ENCODE results near the gene STARD7. TPM values are rescaled to one million over a fixed set of nuclear protein-coding genes. Genes with fewer than 3 reads are reported as not detected.

The STARD7 gene
- total and polyA plus RNA-seq, 2 experiments from 2014 or later, result 161 to 214 TPM

DNA sequence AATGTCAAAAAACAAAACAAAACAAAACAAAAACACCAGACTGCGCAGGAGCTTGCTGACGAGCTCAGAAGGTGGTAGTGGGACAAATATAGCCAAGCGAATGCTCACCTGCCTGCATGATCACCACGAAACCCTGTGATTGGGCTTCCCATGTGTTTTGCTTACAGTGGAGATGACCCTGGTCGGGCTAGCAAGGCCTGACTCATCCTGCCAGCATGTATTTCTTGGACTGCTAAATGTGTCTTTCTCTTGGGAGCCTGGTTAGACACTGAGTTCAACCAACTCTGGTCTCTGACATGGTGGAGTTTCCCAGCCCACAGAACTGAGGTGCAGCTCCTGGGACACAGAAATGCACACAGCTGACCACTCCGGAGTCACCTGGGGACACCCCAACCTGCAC, 32.7 kb downstream of the STARD7 start:
- Histone ChIP-seq H3K27me3 (no peaks in the 10 kb centered on the region), H3K4me1 (ENCODE audit: low read depth) (no peaks in the 10 kb centered on the region), H3K4me3 (no peak overlapping the region), H3K9me3 (ENCODE audit: low read depth) (no peaks in the 10 kb centered on the region), H3K27ac (no peak overlapping the region), H3K36me3 (no peaks in the 10 kb centered on the region)
- TF ChIP-seq, protein P1, sequence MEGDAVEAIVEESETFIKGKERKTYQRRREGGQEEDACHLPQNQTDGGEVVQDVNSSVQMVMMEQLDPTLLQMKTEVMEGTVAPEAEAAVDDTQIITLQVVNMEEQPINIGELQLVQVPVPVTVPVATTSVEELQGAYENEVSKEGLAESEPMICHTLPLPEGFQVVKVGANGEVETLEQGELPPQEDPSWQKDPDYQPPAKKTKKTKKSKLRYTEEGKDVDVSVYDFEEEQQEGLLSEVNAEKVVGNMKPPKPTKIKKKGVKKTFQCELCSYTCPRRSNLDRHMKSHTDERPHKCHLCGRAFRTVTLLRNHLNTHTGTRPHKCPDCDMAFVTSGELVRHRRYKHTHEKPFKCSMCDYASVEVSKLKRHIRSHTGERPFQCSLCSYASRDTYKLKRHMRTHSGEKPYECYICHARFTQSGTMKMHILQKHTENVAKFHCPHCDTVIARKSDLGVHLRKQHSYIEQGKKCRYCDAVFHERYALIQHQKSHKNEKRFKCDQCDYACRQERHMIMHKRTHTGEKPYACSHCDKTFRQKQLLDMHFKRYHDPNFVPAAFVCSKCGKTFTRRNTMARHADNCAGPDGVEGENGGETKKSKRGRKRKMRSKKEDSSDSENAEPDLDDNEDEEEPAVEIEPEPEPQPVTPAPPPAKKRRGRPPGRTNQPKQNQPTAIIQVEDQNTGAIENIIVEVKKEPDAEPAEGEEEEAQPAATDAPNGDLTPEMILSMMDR (IDR thresholded peaks at IDR 0.05; ENCODE audit: low read depth, low read length), result no peak
- peak in 1 of 2 donors; percentile 25 for DNase-seq (ENCODE audit: low read depth in 1 of 2, low spot score in 1 of 2)

DNA sequence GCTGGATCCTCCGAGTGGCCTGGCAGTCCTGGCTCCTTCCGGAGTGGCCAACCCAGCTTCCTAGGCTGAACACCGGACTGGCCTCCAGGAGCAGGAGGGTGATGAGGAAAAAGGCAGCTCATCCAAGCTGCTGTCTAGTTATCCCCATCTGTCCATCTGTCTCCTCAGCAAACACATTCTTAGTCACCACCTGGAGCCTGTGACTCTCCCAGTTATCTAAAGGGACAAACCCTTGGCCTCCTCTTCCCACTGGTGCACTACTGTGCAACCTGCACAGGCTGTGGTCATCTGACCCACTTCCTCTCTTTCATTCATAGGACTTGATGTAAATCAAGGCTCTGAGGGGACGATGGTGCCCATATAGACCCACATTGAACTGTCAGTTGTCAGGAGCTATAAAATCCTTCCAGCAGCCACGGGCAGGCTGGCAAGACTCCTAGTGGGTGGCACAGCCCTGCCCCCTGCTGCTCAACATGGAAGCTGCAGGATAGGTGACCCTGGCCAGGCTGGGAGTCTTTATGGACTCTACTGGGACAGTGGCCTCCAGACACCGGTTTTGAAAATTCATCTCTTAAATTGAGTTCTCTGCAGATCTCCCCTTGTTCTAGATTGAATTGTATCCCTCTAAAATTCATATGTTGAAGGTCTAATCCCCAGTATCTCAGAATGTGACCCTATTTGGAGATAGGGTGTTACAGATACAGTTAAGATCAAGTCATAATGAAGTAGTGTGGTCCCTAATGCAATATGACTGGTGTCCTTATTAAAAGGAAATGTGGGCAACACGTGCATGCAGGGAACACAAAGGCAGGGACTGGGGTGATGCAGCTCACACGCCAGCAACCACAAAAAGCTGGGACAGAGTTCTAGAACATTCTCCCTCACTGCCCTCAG, 34.1 kb downstream of the STARD7 start:
- peak; percentile 70 to 81 for DNase-seq (ENCODE audit: low read depth in 1 of 2, low spot score in 1 of 2)
- no peak overlapping the region for H3K27ac ChIP-seq
- H3K36me3 ChIP-seq, result no peaks in the 10 kb centered on the region
- TF ChIP-seq, protein P1 (IDR thresholded peaks at IDR 0.05; ENCODE audit: low read depth, low read length), result peak; percentile 96
- no peak overlapping the region for H3K4me3 ChIP-seq
- H3K27me3 ChIP-seq, result no peaks in the 10 kb centered on the region
- no peaks in the 10 kb centered on the region for H3K4me1 ChIP-seq (ENCODE audit: low read depth)
- no peaks in the 10 kb centered on the region for H3K9me3 ChIP-seq (ENCODE audit: low read depth)

DNA sequence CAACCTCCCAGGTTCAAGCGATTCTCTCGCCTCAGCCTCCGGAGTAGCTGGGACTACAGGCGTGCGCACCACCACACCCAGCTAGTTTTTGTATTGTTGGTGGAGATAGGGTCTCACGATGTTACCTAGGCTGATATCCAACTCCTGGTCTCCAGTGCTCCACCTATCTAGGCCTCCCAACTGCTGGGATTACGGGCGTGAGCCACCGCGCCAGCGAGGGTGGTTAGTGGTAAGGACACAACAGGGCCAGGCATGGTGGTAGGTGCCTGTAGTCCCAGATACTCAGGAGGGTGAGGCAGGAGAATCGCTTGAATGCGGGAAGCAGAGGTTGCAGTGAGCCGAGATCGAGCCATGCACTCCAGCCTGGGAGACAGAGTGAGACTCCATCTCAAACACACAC, 36.8 kb downstream of the STARD7 start:
- H3K4me3 ChIP-seq, result no peak overlapping the region
- no peak for DNase-seq (ENCODE audit: low read depth in 1 of 2, low spot score in 1 of 2)
- H3K4me1 ChIP-seq (ENCODE audit: low read depth), result no peaks in the 10 kb centered on the region
- peaks cover 4% of the 10 kb centered on the region for H3K27me3 ChIP-seq
- no peaks in the 10 kb centered on the region for H3K36me3 ChIP-seq
- no peaks in the 10 kb centered on the region for H3K9me3 ChIP-seq (ENCODE audit: low read depth)
- no peak overlapping the region for H3K27ac ChIP-seq
- TF ChIP-seq, protein P1 (IDR thresholded peaks at IDR 0.05; ENCODE audit: low read depth, low read length), result no peak

DNA sequence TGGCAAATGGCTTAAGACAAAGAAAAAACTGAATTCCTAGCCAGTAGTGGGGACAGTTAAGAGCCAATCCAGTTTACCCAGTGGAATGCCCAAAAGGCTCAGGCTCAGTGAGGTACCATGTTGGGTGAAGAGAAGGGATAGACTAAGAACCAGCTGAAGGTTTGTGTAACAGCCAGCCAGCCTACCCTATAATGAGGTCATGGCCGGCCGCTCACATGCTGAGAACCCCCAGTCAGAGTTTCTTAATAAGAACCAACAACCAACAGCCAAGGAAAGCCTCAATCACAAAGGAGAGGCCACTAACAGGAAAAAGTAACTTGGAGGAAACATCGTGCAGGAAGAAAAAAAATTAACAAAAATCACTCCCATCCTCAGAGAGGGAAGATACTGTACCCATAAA, 38.0 kb downstream of the STARD7 start:
- no peak for DNase-seq (ENCODE audit: low read depth in 1 of 2, low spot score in 1 of 2)
- H3K27me3 ChIP-seq, result peaks cover 4% of the 10 kb centered on the region
- H3K9me3 ChIP-seq (ENCODE audit: low read depth), result no peaks in the 10 kb centered on the region
- no peaks in the 10 kb centered on the region for H3K36me3 ChIP-seq
- no peak overlapping the region for H3K4me3 ChIP-seq
- no peak overlapping the region for H3K27ac ChIP-seq
- TF ChIP-seq, protein P1 (IDR thresholded peaks at IDR 0.05; ENCODE audit: low read depth, low read length), result no peak
- H3K4me1 ChIP-seq (ENCODE audit: low read depth), result no peaks in the 10 kb centered on the region

DNA sequence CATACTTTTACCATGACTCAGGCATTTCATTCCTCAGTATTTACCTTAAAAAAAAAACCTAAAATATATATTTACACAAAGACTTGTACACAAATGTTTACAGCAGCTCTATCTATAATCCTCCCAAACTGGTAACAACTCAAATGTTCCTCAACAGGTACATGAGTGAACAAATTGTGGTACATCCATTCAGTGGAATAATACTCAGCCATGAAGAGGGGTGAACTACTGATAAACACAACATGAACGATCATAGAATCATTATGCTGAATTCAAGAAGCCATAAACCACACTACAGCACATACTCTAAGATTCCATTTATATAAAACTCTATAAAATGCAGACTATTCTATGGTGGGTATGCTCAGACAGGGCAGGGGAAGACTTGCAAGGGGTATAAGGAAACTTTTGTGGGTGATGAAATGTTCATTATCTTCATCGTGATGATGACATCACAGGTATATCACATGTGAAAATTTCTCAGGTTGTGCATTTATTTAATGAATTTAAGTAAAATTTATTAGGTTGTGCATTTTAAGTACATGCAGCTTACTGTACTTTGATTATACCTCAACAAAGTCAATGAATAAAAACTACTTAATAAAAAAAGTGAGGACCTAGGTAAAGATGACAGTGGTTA, 38.6 kb downstream of the STARD7 start:
- H3K27me3 ChIP-seq, result peaks cover 4% of the 10 kb centered on the region
- no peak for DNase-seq (ENCODE audit: low read depth in 1 of 2, low spot score in 1 of 2)
- no peaks in the 10 kb centered on the region for H3K36me3 ChIP-seq
- TF ChIP-seq, protein P1 (IDR thresholded peaks at IDR 0.05; ENCODE audit: low read depth, low read length), result no peak
- H3K9me3 ChIP-seq (ENCODE audit: low read depth), result no peaks in the 10 kb centered on the region
- no peak overlapping the region for H3K27ac ChIP-seq
- no peak overlapping the region for H3K4me3 ChIP-seq
- no peaks in the 10 kb centered on the region for H3K4me1 ChIP-seq (ENCODE audit: low read depth)
